Measurements from ENCODE around the gene MAPRE2. TPM values are rescaled to one million over a fixed set of nuclear protein-coding genes. Genes with fewer than 3 reads are reported as not detected.
A peak's percentile ranks its signal among the peaks of the same experiment; 100 is the strongest.

Gene MAPRE2
- polyA plus RNA-seq, 1 donor from 2014 or later, result 58.9 TPM

DNA sequence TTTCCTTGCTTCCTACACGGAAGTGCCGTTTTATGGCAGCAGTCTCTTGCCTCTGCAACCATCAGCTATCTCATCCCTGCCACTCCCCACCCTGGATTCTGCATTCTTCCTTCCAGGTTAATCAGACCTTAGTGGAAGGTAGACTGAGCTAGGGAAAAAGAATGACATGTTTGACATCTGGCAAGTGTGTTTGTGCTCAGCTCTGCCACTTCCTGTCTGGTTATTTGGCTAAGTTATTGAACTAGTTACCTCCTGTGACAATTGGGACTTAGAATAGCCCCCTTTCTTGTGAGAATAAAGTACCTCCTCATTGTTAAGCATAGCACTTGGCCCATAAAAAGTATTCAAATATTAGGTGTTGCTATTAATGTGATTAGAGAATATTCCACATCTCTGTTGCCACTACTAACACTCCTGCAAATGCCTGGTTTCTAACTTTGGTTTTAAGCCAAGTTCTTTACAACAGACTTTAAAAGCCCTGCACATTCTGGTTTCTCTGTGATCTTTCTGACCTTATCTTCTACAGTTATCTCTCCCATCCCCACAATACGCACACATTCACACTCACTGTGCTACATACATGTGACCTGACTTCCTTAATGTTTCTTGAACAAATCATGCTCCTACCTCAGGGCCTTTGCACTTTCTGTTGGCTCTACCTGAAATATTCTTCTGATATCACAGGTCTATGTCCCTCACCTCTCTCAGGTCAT lies 10.8 kb upstream of the MAPRE2 start:
- H3F3A ChIP-seq (ENCODE audit: insufficient read depth, low read length, poor library complexity, severe bottlenecking), result peaks cover 3% of the 10 kb centered on the region
- no peak overlapping the region for H2AFZ ChIP-seq (ENCODE audit: low read depth, low read length)
- no peak overlapping the region for H3K4me3 ChIP-seq (ENCODE audit: low read length)
- no peaks in the 10 kb centered on the region for H3K36me3 ChIP-seq (ENCODE audit: insufficient read depth, low read length)
- no peak overlapping the region for H3K27ac ChIP-seq (ENCODE audit: low read length)
- H4K20me1 ChIP-seq (ENCODE audit: insufficient read depth), result no peaks in the 10 kb centered on the region
- H3K9me2 ChIP-seq (ENCODE audit: insufficient read depth, low read length), result no peaks in the 10 kb centered on the region
- H3K79me2 ChIP-seq (replicated peaks; ENCODE audit: insufficient read depth, low read length), result no peaks in the 10 kb centered on the region
- TF ChIP-seq POLR2AphosphoS5 (IDR thresholded peaks at IDR 0.05), result no peak
- no peak for TF ChIP-seq MXI1 (conservative IDR thresholded peaks at IDR 0.05; ENCODE audit: poor library complexity, severe bottlenecking)
- no peak for TF ChIP-seq RAD21 (conservative IDR thresholded peaks at IDR 0.05)
- TF ChIP-seq SMC3 (conservative IDR thresholded peaks at IDR 0.05; ENCODE audit: poor library complexity), result no peak
- no peak for TF ChIP-seq TAF1 (IDR thresholded peaks at IDR 0.05; ENCODE audit: low read depth)
- TF ChIP-seq EP300 (conservative IDR thresholded peaks at IDR 0.05; ENCODE audit: poor library complexity, severe bottlenecking), result no peak
- TF ChIP-seq, protein P1, sequence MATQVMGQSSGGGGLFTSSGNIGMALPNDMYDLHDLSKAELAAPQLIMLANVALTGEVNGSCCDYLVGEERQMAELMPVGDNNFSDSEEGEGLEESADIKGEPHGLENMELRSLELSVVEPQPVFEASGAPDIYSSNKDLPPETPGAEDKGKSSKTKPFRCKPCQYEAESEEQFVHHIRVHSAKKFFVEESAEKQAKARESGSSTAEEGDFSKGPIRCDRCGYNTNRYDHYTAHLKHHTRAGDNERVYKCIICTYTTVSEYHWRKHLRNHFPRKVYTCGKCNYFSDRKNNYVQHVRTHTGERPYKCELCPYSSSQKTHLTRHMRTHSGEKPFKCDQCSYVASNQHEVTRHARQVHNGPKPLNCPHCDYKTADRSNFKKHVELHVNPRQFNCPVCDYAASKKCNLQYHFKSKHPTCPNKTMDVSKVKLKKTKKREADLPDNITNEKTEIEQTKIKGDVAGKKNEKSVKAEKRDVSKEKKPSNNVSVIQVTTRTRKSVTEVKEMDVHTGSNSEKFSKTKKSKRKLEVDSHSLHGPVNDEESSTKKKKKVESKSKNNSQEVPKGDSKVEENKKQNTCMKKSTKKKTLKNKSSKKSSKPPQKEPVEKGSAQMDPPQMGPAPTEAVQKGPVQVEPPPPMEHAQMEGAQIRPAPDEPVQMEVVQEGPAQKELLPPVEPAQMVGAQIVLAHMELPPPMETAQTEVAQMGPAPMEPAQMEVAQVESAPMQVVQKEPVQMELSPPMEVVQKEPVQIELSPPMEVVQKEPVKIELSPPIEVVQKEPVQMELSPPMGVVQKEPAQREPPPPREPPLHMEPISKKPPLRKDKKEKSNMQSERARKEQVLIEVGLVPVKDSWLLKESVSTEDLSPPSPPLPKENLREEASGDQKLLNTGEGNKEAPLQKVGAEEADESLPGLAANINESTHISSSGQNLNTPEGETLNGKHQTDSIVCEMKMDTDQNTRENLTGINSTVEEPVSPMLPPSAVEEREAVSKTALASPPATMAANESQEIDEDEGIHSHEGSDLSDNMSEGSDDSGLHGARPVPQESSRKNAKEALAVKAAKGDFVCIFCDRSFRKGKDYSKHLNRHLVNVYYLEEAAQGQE (IDR thresholded peaks at IDR 0.05; ENCODE audit: borderline replicate concordance), result no peak
- TF ChIP-seq, protein P2, sequence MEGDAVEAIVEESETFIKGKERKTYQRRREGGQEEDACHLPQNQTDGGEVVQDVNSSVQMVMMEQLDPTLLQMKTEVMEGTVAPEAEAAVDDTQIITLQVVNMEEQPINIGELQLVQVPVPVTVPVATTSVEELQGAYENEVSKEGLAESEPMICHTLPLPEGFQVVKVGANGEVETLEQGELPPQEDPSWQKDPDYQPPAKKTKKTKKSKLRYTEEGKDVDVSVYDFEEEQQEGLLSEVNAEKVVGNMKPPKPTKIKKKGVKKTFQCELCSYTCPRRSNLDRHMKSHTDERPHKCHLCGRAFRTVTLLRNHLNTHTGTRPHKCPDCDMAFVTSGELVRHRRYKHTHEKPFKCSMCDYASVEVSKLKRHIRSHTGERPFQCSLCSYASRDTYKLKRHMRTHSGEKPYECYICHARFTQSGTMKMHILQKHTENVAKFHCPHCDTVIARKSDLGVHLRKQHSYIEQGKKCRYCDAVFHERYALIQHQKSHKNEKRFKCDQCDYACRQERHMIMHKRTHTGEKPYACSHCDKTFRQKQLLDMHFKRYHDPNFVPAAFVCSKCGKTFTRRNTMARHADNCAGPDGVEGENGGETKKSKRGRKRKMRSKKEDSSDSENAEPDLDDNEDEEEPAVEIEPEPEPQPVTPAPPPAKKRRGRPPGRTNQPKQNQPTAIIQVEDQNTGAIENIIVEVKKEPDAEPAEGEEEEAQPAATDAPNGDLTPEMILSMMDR (IDR thresholded peaks at IDR 0.05; ENCODE audit: poor library complexity, severe bottlenecking), result no peak
- TF ChIP-seq EZH2 (IDR thresholded peaks at IDR 0.05; ENCODE audit: borderline replicate concordance, insufficient read depth, low read length, poor library complexity, severe bottlenecking), result no peak
- no peaks in the 10 kb centered on the region for H3K27me3 ChIP-seq (ENCODE audit: insufficient read depth, low read depth, low read length)
- H3K9ac ChIP-seq (ENCODE audit: low read length), result no peak overlapping the region
- H3K4me2 ChIP-seq (ENCODE audit: low read length), result no peak overlapping the region
- H3K9me3 ChIP-seq (ENCODE audit: low read length), result no peaks in the 10 kb centered on the region

DNA sequence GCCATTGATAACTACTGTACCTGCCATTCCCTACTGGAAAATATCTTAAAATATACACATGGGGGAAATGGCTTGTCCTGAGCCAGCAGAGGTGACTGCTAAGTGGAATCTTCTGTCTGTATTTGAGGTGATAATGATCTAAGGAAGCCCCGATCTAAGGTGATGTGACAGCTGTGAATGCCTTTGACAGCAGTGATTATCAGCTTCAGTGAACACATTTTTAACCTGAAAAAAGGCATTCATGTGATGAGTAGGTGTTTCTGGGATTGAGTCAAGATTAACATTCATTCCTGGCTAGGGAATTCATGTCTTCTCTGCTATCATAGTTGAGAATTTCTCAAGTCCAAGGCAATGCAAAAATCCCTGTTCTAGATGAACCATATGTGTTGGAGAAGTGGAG lies 9.1 kb upstream of the MAPRE2 start:
- Histone ChIP-seq H3K9me3 (ENCODE audit: low read length) (no peaks in the 10 kb centered on the region), H3K4me2 (ENCODE audit: low read length) (no peak overlapping the region), H3K9me2 (ENCODE audit: insufficient read depth, low read length) (no peaks in the 10 kb centered on the region), H2AFZ (ENCODE audit: low read depth, low read length) (no peak overlapping the region), H3K27me3 (ENCODE audit: insufficient read depth, low read depth, low read length) (no peaks in the 10 kb centered on the region), H3K9ac (ENCODE audit: low read length) (no peak overlapping the region), H3K36me3 (ENCODE audit: insufficient read depth, low read length) (no peaks in the 10 kb centered on the region), H4K20me1 (ENCODE audit: insufficient read depth) (no peaks in the 10 kb centered on the region), H3K27ac (ENCODE audit: low read length) (peak overlapping the region; percentile 75), H3F3A (ENCODE audit: insufficient read depth, low read length, poor library complexity, severe bottlenecking) (peaks cover 3% of the 10 kb centered on the region), H3K4me3 (ENCODE audit: low read length) (peak overlapping the region; percentile 37), H3K79me2 (replicated peaks; ENCODE audit: insufficient read depth, low read length) (no peaks in the 10 kb centered on the region)
- TF ChIP-seq MXI1 (conservative IDR thresholded peaks at IDR 0.05; ENCODE audit: poor library complexity, severe bottlenecking), result peak; percentile 16
- TF ChIP-seq, protein P1 (IDR thresholded peaks at IDR 0.05; ENCODE audit: borderline replicate concordance), result peak; percentile 94
- TF ChIP-seq POLR2AphosphoS5 (IDR thresholded peaks at IDR 0.05), result peak; percentile 94
- no peak for TF ChIP-seq EZH2 (IDR thresholded peaks at IDR 0.05; ENCODE audit: borderline replicate concordance, insufficient read depth, low read length, poor library complexity, severe bottlenecking)
- TF ChIP-seq, protein P2 (IDR thresholded peaks at IDR 0.05; ENCODE audit: poor library complexity, severe bottlenecking), result no peak
- no peak for TF ChIP-seq RAD21 (conservative IDR thresholded peaks at IDR 0.05)
- TF ChIP-seq TAF1 (IDR thresholded peaks at IDR 0.05; ENCODE audit: low read depth), result no peak
- peak; percentile 98 for TF ChIP-seq EP300 (conservative IDR thresholded peaks at IDR 0.05; ENCODE audit: poor library complexity, severe bottlenecking)
- TF ChIP-seq SMC3 (conservative IDR thresholded peaks at IDR 0.05; ENCODE audit: poor library complexity), result no peak
